GM18867 (cell line): Measurements from ENCODE around the gene SAMD4A.

Source experiments
- ATAC-seq: cut with Tn5 transposase; IDR thresholded peaks from one replicate; pipeline ENCODE4 v1.9.1; 2021; ENCODE audit warnings: mild to moderate bottlenecking, moderate library complexity; ENCODE audit not compliant: unreplicated experiment

The SAMD4A gene

DNA sequence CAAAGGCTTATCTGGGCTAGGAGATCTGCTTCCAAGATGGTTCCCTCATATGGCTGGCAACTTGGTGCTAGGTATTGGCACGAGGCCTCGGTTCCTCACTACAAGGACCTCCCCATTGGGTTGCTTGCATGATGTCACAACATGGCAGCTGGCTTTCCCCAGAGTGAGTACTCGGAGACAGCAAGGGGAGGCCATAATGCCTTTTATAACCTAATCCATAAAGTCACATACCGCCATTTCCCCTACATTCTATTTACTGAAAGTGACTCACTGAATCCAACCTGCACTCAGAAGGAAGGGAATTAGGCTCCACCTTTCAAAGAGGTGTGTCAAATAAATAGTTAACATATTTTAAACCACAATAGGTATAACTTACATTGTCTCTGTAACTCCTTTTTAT lies 130.9 kb downstream of the SAMD4A start:
- ATAC-seq, result no peak

DNA sequence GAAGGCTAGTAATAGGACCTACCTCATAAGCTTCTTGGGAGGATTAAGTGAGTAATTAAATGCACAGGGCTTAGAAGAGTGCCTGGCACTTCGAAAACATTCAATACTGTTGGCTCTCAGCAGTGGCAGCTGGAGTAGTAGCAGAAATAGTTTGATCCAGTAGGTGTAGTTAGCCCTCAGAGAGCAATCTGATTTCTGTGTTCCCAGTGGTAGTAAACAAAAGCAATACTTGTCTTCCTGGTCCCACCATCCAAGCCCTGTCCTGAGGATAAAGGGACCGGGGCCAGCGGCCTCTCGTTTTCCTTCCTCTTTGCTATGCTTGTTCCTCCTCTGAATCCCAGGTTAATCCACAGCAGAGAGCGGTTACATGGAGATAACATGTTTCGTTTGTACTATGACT lies 131.6 kb downstream of the SAMD4A start:
- ATAC-seq, result no peak

DNA sequence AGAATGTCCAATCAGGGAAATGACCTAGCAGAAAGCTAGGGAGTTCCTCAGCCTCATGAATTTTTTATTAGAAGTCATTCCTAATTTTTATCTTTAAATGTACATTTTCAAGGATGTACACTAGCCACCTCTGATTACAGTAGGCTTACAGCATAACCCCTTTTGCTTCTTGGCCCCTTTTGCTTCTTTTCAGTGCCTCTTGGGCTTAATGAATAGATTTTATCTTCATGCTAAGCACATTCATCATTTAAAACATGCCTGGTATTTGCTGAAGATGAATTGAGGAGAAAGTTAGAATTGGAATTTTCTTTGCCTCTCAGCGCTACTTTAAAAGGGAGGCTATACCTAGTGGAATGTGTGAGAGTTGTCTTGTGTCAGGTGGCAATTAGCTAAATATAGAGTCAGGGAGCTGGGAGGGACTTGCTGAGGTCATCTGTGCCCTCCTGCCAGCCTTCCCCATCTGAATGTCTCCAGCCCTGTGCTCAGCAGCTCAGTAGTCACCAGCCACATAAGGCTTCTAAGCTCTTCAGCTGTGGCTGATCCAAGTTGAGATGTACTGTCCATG lies 132.1 kb downstream of the SAMD4A start:
- ATAC-seq, result no peak

DNA sequence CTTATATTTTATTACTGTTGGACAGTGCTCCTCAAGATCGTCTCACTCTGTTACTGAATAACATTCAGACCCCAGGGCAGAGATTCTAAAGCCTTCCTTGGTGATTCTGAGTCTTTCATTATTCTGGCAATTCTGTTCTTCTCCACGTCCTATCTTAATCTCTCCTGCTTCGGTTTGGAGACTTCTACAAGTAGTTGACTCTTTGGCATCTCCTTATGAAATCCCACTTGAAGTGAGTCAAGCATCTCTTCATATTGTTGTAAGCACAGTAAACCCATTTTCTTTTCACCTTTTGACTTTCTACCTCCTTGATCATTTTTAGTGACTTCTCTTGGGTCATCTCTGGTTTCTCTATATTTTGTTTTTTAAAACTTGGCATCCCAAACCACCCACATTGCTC lies 132.8 kb downstream of the SAMD4A start:
- no peak for ATAC-seq

DNA sequence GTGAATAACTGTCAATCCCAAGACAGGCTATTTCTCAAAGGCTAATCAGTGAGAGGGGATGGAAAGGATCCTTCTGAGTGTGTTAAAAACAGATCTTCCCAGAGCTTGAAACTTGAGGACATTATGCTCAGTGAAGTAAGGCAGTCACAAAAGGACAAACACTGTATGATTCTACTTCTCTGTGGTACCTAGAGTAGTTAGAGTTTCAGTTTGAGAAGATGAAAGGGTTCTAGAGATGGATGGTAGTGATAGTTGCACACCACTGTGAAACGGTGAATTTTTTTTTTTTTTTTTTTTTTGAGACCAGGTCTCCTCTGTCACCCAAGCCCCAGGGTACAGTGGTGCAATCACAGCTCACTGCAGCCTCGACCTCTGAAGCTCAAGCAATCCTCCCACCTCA lies 133.8 kb downstream of the SAMD4A start:
- no peak for ATAC-seq

DNA sequence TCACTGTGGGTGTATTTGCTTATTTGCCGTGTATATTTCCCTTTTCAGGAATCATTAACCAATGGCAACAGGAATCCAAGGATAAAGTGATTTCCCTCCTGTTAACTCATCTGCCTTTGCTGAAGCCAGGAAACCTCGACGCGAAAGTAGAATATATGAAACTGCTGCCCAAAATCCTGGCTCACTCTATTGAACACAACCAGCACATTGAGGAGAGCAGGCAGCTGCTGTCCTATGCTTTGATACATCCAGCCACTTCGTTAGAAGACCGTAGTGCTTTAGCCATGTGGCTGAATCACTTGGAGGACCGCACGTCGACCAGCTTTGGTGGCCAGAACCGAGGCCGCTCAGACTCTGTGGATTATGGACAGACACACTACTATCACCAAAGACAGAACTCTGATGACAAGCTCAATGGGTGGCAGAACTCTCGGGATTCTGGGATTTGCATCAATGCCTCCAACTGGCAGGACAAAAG lies 135.1 kb downstream of the SAMD4A start:
- ATAC-seq, result no peak

DNA sequence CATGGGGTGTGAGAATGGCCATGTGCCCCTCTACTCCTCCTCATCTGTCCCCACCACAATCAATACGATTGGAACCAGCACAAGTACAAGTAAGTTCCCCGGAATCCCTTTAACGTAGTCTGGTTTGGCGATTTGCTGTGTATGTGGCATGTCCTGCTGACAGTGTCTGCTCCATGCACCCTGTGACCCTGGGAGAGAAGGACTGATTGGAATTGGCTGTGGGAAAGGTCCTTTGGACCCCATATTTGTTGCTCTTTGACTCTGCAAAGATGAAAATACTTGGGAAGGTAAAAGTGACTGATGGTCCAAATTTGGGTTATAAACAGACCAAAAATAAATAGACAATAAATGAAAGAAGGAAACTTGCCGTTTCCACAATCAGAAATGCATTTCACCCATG lies 135.6 kb downstream of the SAMD4A start:
- ATAC-seq, result no peak

DNA sequence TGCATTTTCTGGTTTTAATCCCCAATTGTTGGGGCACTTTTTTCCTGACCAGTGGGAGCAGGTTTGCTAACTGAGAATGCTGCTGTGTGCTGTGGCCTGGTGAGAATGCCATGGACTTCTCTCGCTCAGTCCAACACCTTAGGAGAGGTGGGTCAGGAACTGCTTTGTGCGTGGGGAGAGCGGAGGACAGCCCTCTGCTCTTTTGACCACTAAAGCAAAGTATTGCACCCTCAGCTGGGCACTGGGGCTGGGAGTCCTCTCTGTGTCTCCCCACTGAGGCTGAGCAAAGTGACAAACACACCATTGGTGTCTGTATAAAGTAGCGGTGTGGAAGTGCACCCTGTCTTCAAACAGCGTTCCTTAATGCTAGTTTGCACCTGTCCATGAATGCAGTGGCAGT lies 136.2 kb downstream of the SAMD4A start:
- ATAC-seq, result no peak

DNA sequence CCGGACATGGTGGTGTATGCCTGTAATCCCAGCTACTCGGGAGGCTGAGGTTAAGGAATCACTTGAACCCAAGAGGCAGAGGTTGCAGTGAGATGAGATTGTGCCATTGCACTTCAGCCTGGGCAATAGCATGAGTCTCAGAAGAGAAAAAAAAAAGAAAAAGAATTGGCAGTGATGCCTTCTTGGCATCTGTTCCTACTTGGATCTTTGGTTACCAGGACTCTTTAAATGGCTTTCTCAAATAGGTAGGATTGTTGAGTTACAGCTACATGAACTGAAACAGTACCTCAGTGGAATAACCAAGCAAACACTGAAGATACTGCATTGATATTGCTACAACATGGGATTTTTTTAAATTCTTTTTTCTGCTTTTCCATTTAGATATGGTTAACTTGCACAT lies 136.8 kb downstream of the SAMD4A start:
- no peak for ATAC-seq

DNA sequence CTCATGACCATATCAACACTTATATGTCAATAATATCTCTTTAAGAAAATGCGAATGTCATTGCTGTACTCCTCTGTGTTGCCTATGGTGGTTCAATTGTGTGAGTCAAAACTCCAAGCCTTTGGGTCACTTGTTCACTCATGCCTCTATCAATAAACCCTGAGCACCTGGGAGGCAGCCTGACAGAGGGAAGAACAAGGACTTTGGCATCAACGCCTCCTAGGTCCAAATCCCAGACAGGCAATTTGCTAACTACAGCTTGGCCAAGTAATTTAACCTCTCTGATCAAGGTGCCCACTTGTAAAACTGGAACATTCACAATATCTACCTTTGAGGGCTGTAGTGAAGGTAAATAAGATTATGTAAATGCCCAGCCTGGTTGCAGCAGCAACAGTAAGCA lies 137.8 kb downstream of the SAMD4A start:
- ATAC-seq, result no peak

DNA sequence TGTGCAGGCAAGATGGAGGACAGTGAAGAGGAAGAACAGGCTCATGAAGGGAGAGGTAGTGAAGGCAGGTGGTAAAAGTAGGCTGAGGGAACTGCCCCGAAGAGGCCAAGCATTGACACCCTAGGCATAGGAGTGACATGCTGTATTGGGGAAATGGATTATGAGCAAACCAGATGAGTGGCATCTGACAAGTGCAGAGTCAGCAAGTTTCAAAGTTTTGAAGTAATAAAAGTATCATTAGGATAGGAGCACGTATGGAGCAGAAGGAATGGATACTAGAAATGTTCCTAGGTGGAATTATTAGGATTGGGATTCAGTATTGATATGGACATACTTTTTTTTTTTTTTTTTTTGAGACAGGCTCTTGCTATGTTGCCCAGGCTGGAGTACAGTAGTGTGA lies 139.8 kb downstream of the SAMD4A start:
- ATAC-seq, result no peak

DNA sequence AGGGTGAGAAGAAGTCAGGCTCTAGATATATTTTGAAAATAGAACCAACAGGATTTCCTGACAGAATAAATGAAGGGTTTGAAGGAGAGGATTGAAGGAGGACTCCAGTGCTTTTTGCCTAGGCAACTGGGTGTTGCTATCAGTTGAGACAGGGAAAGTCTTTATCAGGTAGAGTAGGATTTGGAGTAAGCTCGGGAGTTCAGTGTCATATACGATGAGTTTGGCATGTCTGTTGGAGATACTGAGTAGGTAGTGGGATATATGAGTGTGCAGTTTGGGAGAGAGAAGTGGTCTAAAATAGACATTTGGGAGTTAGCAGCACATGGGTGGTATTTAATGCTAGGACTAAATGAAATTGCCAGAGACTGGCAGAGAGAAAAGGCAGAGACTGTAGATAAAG lies 141.2 kb downstream of the SAMD4A start:
- ATAC-seq, result no peak

DNA sequence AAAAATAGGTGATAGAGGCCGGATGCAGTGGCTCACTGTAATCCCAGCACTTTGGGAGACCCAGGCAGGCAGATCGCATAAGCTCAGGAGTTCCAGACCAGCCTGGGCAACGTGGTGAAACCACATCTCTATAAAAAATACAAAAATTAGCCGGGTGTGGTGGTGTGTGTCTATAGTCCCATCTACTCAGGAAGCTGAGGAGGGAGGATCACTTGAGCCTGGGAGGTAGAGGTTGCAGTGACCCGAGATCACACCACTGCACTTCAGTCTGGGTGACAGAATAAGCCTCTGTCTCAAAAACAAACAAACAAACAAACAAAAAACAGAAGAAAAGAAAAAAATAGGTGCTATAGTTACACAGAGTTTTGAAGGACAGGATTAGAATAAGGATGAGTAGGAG lies 142.1 kb downstream of the SAMD4A start:
- no peak for ATAC-seq

DNA sequence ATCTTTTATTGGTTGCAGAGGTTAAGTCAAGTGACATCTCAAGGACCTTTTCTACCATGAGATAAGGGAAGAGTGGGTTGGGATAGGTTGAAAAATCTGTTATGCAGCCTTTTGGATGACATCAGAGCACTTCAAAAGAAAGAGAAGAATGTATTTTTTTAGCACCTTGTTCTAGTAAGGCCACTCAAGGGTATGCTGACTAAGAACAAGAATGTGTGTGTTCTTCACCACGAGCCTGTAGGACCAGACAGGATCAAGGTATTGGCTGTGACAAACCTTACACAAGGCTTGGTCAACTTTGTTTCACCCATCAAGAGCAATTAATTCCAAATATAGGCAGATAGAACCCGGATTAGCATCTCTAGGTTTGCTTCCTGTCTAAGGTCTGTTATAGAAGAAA lies 142.5 kb downstream of the SAMD4A start:
- ATAC-seq, result peak; percentile 89

DNA sequence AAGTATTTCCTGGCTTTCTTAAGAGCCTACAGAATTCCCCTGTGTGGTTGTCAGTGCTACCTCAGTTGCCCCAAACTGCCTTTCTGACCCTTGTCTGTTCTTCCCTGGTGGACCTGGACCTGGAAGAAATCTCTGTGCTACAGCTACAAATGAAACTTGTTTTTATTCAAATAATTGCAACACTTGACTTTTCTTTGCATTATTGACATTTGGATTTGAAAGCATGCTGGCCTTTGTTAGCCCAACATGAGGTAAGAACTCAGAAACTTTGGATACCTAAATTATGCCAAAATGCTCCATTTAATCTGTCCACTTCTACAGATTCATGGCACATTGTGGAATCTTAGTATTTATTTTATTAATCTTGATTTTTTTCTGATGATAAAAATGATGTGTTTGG lies 142.9 kb downstream of the SAMD4A start:
- no peak for ATAC-seq

DNA sequence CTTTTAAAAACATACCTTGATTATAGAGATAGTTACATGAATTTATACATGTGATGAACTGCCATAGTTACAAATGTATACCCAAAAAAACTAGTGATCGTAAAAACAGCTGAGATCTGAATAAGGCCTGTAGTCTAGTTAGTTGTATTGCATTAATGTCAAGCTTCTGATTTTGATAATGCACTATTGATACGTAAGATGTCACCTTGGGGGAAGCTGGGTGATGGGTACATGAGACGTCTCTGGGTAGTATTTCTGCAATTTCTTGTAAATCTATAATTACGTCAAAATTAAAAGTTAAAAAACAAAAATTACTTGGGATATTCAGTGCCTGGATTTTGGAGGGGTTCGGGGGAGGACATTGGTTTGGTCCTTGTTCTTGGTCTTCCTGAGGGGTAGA lies 144.4 kb downstream of the SAMD4A start:
- ATAC-seq, result no peak

DNA sequence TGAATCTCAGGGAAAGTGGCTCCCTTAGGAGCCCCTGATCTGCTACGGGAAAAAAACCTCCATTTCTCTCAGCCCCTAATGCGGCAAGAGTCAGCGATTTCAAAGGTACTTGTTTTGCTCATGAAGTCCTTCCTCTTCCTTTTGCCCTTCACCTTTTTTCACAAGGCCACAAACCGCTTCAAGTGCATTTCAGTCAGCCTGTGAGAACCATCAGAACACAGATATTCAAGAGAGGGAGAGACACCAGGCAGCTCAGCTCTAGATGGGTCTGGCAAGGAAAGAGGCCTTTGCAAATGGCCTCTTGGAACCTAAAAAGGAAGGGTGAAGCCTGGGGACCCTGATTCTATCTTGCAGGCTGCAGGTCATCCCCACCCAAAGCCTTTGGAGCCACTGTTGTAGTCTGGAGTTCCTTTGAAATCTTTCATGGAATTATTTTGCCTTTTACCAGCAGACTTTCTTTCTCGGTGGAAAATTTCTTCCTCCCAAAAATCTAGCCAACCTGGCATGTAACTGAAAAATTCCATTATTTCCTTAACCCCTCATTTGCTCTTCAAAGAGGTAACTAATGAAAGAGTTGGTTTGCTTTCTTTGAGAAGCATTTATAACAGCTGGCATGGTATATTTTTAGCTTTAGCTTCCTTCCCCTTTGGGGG lies 145.0 kb downstream of the SAMD4A start:
- ATAC-seq, result no peak

DNA sequence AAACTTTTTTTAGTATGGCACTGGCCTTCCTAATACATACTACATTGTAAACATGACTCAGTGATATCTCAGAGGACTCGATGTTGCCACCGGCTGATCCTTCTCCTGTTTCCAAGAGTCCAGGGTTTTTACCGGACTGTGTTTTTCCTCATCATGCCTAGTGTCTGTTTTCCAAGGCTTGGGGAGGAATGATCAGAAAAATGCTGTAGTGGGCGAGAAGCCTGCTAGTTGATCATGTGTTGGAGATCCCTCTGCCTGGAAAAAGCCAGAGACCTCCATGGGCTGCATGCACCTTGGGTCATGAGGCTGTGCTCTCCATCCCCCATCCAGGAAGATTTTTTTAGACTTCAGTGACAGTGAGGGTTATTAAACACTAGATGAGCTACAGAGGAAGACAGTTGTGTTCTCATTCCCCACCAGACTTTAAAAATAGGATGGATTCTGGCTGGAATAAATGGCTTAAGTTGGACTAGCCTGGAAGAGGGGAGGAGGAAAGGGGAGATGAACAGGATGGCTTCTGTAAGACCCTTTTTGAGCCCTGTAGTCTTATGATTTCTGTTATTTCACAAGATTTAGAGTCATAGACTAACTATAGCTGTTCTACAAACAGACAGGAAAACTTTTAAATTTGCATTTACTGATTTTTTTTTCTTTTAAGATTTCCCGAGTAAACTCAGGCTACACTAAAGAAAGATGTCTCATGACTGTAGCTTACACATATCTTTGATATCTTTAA lies 145.7 kb downstream of the SAMD4A start:
- ATAC-seq, result no peak

DNA sequence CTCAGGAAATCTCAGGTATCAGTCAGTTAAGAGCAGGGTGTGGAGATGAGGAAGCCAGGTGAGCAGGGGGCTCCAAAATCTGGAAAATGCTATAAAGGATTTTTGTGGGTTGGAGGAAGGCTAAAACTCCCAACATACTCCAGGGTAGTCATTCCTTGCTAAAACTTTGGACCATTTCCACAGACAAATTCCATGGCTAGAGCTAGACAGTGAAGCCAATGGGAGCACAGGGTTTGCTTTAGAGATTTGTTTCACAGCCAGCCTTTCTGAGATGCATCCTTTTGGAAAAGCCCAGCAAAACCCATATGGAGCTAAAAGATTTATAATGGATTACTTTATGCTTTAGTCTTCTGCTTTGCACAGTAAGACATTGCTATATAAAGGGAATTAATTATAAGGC lies 146.5 kb downstream of the SAMD4A start:
- ATAC-seq, result no peak

DNA sequence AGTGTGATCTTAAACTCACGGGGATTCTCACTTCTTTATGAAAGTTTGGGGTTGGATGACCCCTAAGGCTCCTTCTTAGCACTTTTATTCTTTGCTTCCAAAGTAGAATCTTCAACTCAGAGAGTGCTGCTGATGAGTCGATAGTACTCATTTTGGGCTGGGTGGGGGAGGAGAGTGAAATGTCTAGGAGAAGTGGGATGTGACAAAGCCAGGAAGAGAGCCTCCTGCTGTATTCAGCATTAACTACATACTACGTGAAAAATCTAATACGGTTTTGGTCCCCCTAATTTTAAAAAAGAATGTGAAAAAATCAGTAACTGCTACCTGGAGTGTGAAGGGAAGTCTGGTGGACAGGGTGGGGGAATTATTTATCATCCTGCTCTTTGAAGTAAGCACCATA lies 148.3 kb downstream of the SAMD4A start:
- ATAC-seq, result no peak

DNA sequence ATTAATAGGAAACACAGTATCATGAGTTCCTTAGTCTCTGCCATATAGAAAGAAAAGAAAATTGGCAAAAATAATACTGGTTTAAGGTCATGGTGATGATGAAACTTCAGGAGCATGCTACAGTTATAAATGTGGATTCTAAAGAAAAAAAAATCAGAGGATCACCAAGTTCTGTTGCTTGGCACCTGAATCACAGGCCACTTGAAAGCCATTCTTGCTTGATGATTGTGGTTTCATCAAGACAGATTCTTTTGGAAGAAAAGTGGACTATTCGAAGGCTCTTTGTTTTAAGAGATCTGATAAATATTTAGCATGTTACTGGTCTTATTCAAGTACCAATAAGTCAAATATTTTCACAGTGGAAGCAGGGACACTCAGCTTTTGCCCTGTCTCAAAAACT lies 148.9 kb downstream of the SAMD4A start:
- ATAC-seq, result no peak

DNA sequence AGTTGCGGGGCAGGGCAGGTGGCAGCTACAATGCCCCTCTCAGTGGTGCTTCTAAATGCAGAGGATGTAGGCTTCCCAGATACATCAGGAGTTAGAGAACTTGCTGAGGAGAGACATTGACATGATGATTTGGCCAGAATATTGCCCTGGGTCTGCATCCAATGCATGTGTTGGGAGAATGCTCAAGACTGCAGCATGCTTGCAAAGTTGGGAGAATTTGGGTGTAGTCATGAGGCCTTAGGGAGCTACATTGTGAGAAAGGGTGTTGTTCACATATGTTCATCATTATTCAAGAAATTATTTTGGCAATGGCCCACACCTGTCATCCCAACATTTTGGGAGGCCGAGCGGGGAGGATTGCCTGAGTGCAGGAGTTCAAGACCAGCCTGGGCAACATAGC lies 149.9 kb downstream of the SAMD4A start:
- no peak for ATAC-seq
